Measurements from ENCODE around the gene DUS1L.

The DUS1L gene

GRCh38 chr17:82037889-82038195 lies 27.8 kb downstream of the DUS1L start:
- H3K4me3 ChIP-seq (ENCODE audit: severe bottlenecking): peak overlapping the region; percentile 65
- no peak for ATAC-seq (ENCODE audit: low read depth)

GRCh38 chr17:82037092-82037888 lies 28.3 kb downstream of the DUS1L start, which contains the start of gene DCXR:
Gene DCXR (minus strand): TSS chr17:82037697. CDS start chr17:82037682, 15 bp downstream.
- DNase-seq (ENCODE audit: low spot score): peak; percentile 99
- peak; percentile 96 for TF ChIP-seq CTCF (IDR thresholded peaks at IDR 0.05; ENCODE audit: poor library complexity, severe bottlenecking)

More at GRCh38 chr17:82037889-82038195, 27.8 kb downstream of the DUS1L start:
- TF ChIP-seq CTCF (IDR thresholded peaks at IDR 0.05; ENCODE audit: poor library complexity, severe bottlenecking): no peak
- Histone ChIP-seq H3K27ac (ENCODE audit: poor library complexity, severe bottlenecking) (peak overlapping the region; percentile 35), H3K36me3 (ENCODE audit: low read depth) (peaks cover 18% of the 10 kb centered on the region), H3K4me1 (ENCODE audit: insufficient read depth, poor library complexity, severe bottlenecking) (no peaks in the 10 kb centered on the region), H3K27me3 (ENCODE audit: insufficient read depth, poor library complexity, severe bottlenecking) (no peaks in the 10 kb centered on the region), H3K9me3 (ENCODE audit: severe bottlenecking) (no peaks in the 10 kb centered on the region)
- DNase-seq (ENCODE audit: low spot score): no peak

DNA sequence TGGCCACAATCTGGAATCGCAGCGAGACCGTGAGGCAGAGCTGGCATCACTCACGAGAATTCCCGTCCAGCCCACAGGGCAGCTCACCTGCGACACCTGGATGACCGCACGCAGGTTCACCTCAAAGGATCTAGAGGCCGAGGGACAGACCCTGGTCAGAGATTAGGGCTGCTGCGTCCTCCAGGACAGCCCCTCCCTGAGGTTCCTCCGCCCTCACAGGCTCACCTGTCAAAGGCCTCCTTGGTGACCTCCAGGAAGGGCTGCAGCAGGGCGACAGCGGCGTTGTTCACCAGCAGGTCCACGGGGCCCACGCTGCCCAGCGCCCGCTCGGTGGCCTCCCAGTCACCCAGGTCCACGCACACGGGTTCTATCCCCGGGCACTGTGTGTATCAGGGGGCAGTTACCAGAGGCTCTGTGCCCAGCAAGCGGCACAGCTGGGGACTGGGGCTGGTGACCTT lies 28.9 kb downstream of the DUS1L start:
- no peak for TF ChIP-seq CTCF (IDR thresholded peaks at IDR 0.05; ENCODE audit: poor library complexity, severe bottlenecking)
- no peak for ATAC-seq (ENCODE audit: low read depth)
- Histone ChIP-seq H3K36me3 (ENCODE audit: low read depth) (peaks cover 18% of the 10 kb centered on the region), H3K27me3 (ENCODE audit: insufficient read depth, poor library complexity, severe bottlenecking) (no peaks in the 10 kb centered on the region), H3K27ac (ENCODE audit: poor library complexity, severe bottlenecking) (peak overlapping the region; percentile 35), H3K4me1 (ENCODE audit: insufficient read depth, poor library complexity, severe bottlenecking) (no peaks in the 10 kb centered on the region), H3K9me3 (ENCODE audit: severe bottlenecking) (no peaks in the 10 kb centered on the region), H3K4me3 (ENCODE audit: severe bottlenecking) (peak overlapping the region; percentile 65)
- no peak for DNase-seq (ENCODE audit: low spot score)

More at GRCh38 chr17:82037092-82037888, 28.3 kb downstream of the DUS1L start, which contains the start of gene DCXR:
- H3K9me3 ChIP-seq (ENCODE audit: severe bottlenecking): no peaks in the 10 kb centered on the region
- ATAC-seq (ENCODE audit: low read depth): peak; percentile 92
- peak within 1 kb of the TSS; percentile 35 for H3K27ac ChIP-seq (ENCODE audit: poor library complexity, severe bottlenecking)
- peak within 1 kb of the TSS; percentile 65 for H3K4me3 ChIP-seq (ENCODE audit: severe bottlenecking)
- H3K36me3 ChIP-seq (ENCODE audit: low read depth): peaks cover 18% of the 10 kb centered on the region
- H3K4me1 ChIP-seq (ENCODE audit: insufficient read depth, poor library complexity, severe bottlenecking): no peaks in the 10 kb centered on the region
- no peaks in the 10 kb centered on the region for H3K27me3 ChIP-seq (ENCODE audit: insufficient read depth, poor library complexity, severe bottlenecking)

- Histone ChIP-seq H3K4me3 (ENCODE audit: severe bottlenecking) (peak overlapping the region; percentile 65), H3K27ac (ENCODE audit: poor library complexity, severe bottlenecking) (no peak overlapping the region), H3K27me3 (ENCODE audit: insufficient read depth, poor library complexity, severe bottlenecking) (no peaks in the 10 kb centered on the region), H3K4me1 (ENCODE audit: insufficient read depth, poor library complexity, severe bottlenecking) (no peaks in the 10 kb centered on the region), H3K9me3 (ENCODE audit: severe bottlenecking) (no peaks in the 10 kb centered on the region), H3K36me3 (ENCODE audit: low read depth) (peaks cover 18% of the 10 kb centered on the region)
- ATAC-seq (ENCODE audit: low read depth) (no peak), DNase-seq (ENCODE audit: low spot score) (no peak)
- no peak for TF ChIP-seq CTCF (IDR thresholded peaks at IDR 0.05; ENCODE audit: poor library complexity, severe bottlenecking)
Measured at GRCh38 chr17:82035956-82036633, 29.5 kb downstream of the DUS1L start.
